Neural cell (in vitro differentiated cells): Measurements from ENCODE around the gene FAM83B. TPM values are rescaled to one million over a fixed set of nuclear protein-coding genes. Genes with fewer than 3 reads are reported as not detected.

Experiments used
- H2AFZ ChIP-seq: fragments of 200-600, 300-800 bp; sonication (generic), shearing (Covaris generic); 2 replicates; pipeline ENCODE4 v1.6.0; 2014; ENCODE audit warnings: low read depth, mild to moderate bottlenecking, antibody characterized with exemption, low read length, moderate library complexity
- H3F3A ChIP-seq: fragments of 200-600 bp; shearing (Covaris generic); 2 replicates; pipeline ENCODE4 v1.6.1; 2016; ENCODE audit warnings: mild to moderate bottlenecking, moderate library complexity, mixed read lengths, antibody characterized with exemption, low read length; ENCODE audit not compliant: insufficient read depth, poor library complexity, severe bottlenecking
- H3K27ac ChIP-seq: fragments of 200-600, 300-800 bp; sonication (generic), shearing (Covaris generic); 2 replicates; pipeline ENCODE4 v1.5.1; 2014; ENCODE audit warnings: mild to moderate bottlenecking, low read length, moderate library complexity
- H3K27me3 ChIP-seq: fragments of 300-800, 200-600 bp; sonication (generic), shearing (Covaris generic); 2 replicates; pipeline ENCODE4 v1.6.0; 2014; ENCODE audit warnings: mild to moderate bottlenecking, low read depth, low read length, moderate library complexity; ENCODE audit not compliant: insufficient read depth
- H3K36me3 ChIP-seq: fragments of 300-800, 200-600 bp; sonication (generic), shearing (Covaris generic); 2 replicates; pipeline ENCODE4 v1.5.1; 2014; ENCODE audit warnings: mild to moderate bottlenecking, antibody characterized with exemption, low read length, moderate library complexity; ENCODE audit not compliant: insufficient read depth
- H3K4me2 ChIP-seq: fragments of 300-800, 200-600 bp; sonication (generic), shearing (Covaris generic); 2 replicates; pipeline ENCODE4 v1.6.0; 2014; ENCODE audit warnings: mild to moderate bottlenecking, low read length
- H3K4me3 ChIP-seq: fragments of 300-800, 200-600 bp; sonication (generic), shearing (Covaris generic); 2 replicates; pipeline ENCODE4 v1.5.1; 2014; ENCODE audit warnings: mild to moderate bottlenecking, low read length, moderate library complexity
- H3K79me2 ChIP-seq: fragments of 200-600 bp; shearing (Covaris generic); replicated peaks from 2 replicates; pipeline ENCODE4 v1.6.0; 2014; ENCODE audit warnings: mild to moderate bottlenecking, low read length, moderate library complexity; ENCODE audit not compliant: insufficient read depth
- H3K9ac ChIP-seq: fragments of 300-800, 200-600 bp; sonication (generic), shearing (Covaris generic); 2 replicates; pipeline ENCODE4 v1.6.1; 2016; ENCODE audit warnings: mild to moderate bottlenecking, low read length, mixed read lengths
- H3K9me2 ChIP-seq: fragments of 200-600 bp; shearing (Covaris generic); 2 replicates; pipeline ENCODE4 v1.6.1; 2016; ENCODE audit warnings: mild to moderate bottlenecking, low read length, mixed read lengths; ENCODE audit not compliant: insufficient read depth
- H3K9me3 ChIP-seq: fragments of 200-600, 300-800 bp; sonication (generic), shearing (Covaris generic); 2 replicates; pipeline ENCODE4 v1.6.1; 2016; ENCODE audit warnings: mild to moderate bottlenecking, mixed run types, low read length, moderate library complexity, mixed read lengths
- H4K20me1 ChIP-seq: fragments of 200-600 bp; shearing (Covaris generic); 2 replicates; pipeline ENCODE4 v1.6.1; 2016; ENCODE audit warnings: mild to moderate bottlenecking, mixed run types; ENCODE audit not compliant: insufficient read depth
- EP300 ChIP-seq: fragments of 450-650 bp; conservative IDR thresholded peaks from 2 replicates; pipeline ENCODE4 v1.6.1; 2014; ENCODE audit warnings: antibody characterized with exemption, mild to moderate bottlenecking, moderate library complexity; ENCODE audit not compliant: poor library complexity, severe bottlenecking
- EZH2 ChIP-seq: fragments of 200-600, 300-800 bp; shearing (Covaris generic), sonication (generic); IDR thresholded peaks from 2 replicates; pipeline ENCODE4 v1.6.1; 2014; ENCODE audit warnings: antibody characterized with exemption, low read length, borderline replicate concordance, mild to moderate bottlenecking; ENCODE audit not compliant: insufficient read depth, poor library complexity, severe bottlenecking
- MXI1 ChIP-seq: fragments of 450-650 bp; conservative IDR thresholded peaks from 2 replicates; pipeline ENCODE4 v1.6.1; 2014; ENCODE audit warnings: antibody characterized with exemption, mild to moderate bottlenecking; ENCODE audit not compliant: poor library complexity, severe bottlenecking
- RAD21 ChIP-seq: fragments of 450-650 bp; conservative IDR thresholded peaks from 2 replicates; pipeline ENCODE4 v1.6.1; 2014; ENCODE audit warnings: antibody characterized with exemption, mild to moderate bottlenecking, moderate library complexity
- SMC3 ChIP-seq: fragments of 450-650 bp; conservative IDR thresholded peaks from 2 replicates; pipeline ENCODE4 v1.6.1; 2014; ENCODE audit warnings: antibody characterized with exemption, mild to moderate bottlenecking, moderate library complexity; ENCODE audit not compliant: poor library complexity
- TAF1 ChIP-seq: IDR thresholded peaks from 2 replicates; pipeline ENCODE4 v1.6.1; 2012; ENCODE audit warnings: low read depth
- polyA plus RNA-seq: library from polyadenylated mRNA; depleted of rRNA; stranded (reverse); fragments of >200 nt; gene quantifications from 2 replicates; pipeline ENCODE4 v1.2.3, GENCODE V29; 2014
- TF ChIP-seq, protein P1 (sequence below): IDR thresholded peaks from 2 replicates; pipeline ENCODE4 v1.6.1; 2012; ENCODE audit warnings: borderline replicate concordance
- TF ChIP-seq, protein P2 (sequence below): fragments of 450-650 bp; IDR thresholded peaks from 2 replicates; pipeline ENCODE4 v1.5.1; 2014; ENCODE audit warnings: antibody characterized with exemption, mild to moderate bottlenecking, moderate library complexity; ENCODE audit not compliant: poor library complexity, severe bottlenecking

Gene FAM83B
- polyA plus RNA-seq, 1 donor from 2014 or later: not detected

DNA sequence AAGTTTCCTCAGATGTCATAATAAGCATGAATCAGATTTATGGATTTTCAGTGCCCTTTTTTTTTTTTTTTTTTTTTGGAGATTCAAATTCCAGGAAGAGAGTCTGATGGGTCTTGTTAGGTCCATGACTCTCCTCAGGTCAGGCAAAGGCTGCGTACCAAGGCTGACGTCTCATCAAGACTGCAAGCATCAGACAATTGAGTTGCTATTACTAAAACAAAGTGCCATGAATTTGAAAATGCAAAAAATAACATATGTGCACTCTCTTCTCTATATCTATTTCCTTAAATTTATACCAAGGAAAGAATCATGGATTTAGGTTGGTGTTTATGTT lies 134.7 kb downstream of the FAM83B start:
- H3K9ac ChIP-seq: no peak overlapping the region
- H3K4me3 ChIP-seq: no peak overlapping the region
- no peaks in the 10 kb centered on the region for H3K9me3 ChIP-seq
- H3K79me2 ChIP-seq: no peaks in the 10 kb centered on the region
- H3K27me3 ChIP-seq: no peaks in the 10 kb centered on the region
- TF ChIP-seq, protein P1, sequence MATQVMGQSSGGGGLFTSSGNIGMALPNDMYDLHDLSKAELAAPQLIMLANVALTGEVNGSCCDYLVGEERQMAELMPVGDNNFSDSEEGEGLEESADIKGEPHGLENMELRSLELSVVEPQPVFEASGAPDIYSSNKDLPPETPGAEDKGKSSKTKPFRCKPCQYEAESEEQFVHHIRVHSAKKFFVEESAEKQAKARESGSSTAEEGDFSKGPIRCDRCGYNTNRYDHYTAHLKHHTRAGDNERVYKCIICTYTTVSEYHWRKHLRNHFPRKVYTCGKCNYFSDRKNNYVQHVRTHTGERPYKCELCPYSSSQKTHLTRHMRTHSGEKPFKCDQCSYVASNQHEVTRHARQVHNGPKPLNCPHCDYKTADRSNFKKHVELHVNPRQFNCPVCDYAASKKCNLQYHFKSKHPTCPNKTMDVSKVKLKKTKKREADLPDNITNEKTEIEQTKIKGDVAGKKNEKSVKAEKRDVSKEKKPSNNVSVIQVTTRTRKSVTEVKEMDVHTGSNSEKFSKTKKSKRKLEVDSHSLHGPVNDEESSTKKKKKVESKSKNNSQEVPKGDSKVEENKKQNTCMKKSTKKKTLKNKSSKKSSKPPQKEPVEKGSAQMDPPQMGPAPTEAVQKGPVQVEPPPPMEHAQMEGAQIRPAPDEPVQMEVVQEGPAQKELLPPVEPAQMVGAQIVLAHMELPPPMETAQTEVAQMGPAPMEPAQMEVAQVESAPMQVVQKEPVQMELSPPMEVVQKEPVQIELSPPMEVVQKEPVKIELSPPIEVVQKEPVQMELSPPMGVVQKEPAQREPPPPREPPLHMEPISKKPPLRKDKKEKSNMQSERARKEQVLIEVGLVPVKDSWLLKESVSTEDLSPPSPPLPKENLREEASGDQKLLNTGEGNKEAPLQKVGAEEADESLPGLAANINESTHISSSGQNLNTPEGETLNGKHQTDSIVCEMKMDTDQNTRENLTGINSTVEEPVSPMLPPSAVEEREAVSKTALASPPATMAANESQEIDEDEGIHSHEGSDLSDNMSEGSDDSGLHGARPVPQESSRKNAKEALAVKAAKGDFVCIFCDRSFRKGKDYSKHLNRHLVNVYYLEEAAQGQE: no peak
- TF ChIP-seq RAD21: no peak
- no peak for TF ChIP-seq SMC3
- no peak for TF ChIP-seq EZH2
- no peak for TF ChIP-seq MXI1
- no peak for TF ChIP-seq EP300
- no peak for TF ChIP-seq TAF1
- TF ChIP-seq, protein P2, sequence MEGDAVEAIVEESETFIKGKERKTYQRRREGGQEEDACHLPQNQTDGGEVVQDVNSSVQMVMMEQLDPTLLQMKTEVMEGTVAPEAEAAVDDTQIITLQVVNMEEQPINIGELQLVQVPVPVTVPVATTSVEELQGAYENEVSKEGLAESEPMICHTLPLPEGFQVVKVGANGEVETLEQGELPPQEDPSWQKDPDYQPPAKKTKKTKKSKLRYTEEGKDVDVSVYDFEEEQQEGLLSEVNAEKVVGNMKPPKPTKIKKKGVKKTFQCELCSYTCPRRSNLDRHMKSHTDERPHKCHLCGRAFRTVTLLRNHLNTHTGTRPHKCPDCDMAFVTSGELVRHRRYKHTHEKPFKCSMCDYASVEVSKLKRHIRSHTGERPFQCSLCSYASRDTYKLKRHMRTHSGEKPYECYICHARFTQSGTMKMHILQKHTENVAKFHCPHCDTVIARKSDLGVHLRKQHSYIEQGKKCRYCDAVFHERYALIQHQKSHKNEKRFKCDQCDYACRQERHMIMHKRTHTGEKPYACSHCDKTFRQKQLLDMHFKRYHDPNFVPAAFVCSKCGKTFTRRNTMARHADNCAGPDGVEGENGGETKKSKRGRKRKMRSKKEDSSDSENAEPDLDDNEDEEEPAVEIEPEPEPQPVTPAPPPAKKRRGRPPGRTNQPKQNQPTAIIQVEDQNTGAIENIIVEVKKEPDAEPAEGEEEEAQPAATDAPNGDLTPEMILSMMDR: no peak
- no peak overlapping the region for H3K4me2 ChIP-seq
- no peaks in the 10 kb centered on the region for H3F3A ChIP-seq
- no peaks in the 10 kb centered on the region for H3K9me2 ChIP-seq
- no peaks in the 10 kb centered on the region for H4K20me1 ChIP-seq
- no peak overlapping the region for H2AFZ ChIP-seq
- H3K27ac ChIP-seq: no peak overlapping the region
- no peaks in the 10 kb centered on the region for H3K36me3 ChIP-seq

DNA sequence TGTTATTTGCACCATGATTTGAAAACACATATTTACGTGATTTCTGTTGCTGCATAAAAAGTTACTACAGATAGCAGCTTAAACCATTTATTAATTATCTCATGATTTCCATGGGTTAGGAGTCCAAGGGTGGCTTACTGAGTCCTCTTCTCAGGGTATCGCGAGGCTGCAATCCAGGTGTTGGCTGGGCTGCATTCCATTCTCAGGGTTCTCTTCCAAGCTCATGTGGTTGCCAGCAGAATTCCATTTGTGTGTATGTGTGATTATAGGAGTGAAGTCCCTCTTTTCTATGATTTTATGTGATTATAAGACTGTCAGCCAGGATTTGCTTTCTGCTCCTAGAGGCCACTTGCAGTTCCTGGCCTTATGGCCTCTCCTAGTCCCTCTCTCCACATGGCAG lies 135.1 kb downstream of the FAM83B start:
- no peaks in the 10 kb centered on the region for H3K9me3 ChIP-seq
- H3K9me2 ChIP-seq: no peaks in the 10 kb centered on the region
- H3K36me3 ChIP-seq: no peaks in the 10 kb centered on the region
- no peaks in the 10 kb centered on the region for H4K20me1 ChIP-seq
- H3K9ac ChIP-seq: no peak overlapping the region
- no peaks in the 10 kb centered on the region for H3K79me2 ChIP-seq
- H3K4me2 ChIP-seq: no peak overlapping the region
- TF ChIP-seq EP300 (no peak), SMC3 (no peak), RAD21 (no peak), EZH2 (no peak), MXI1 (no peak)
- TF ChIP-seq, protein P2: no peak
- H3F3A ChIP-seq: no peaks in the 10 kb centered on the region
- H3K27ac ChIP-seq: no peak overlapping the region
- no peak overlapping the region for H2AFZ ChIP-seq
- H3K4me3 ChIP-seq: no peak overlapping the region
- H3K27me3 ChIP-seq: no peaks in the 10 kb centered on the region
